Progenitor cell of endocrine pancreas (in vitro differentiated cells): ENCODE results near the gene PPARA. TPM values are rescaled to one million over a fixed set of nuclear protein-coding genes. Genes with fewer than 3 reads are reported as not detected.

Experiments
- DNase-seq: peaks from one replicate; pipeline ENCODE4 v3.0.0; 2021; ENCODE audit warnings: low spot score; ENCODE audit not compliant: unreplicated experiment
- H3K27ac Mint-ChIP-seq: 2 replicates; pipeline ENCODE4 v1.8.0; 2021; ENCODE audit warnings: mild to moderate bottlenecking, moderate library complexity, mixed read lengths
- H3K27me3 Mint-ChIP-seq: 2 replicates; pipeline ENCODE4 v1.8.0; 2021; ENCODE audit warnings: mixed read lengths
- H3K36me3 Mint-ChIP-seq: 2 replicates; pipeline ENCODE4 v1.8.0; 2022; ENCODE audit warnings: mixed read lengths; ENCODE audit not compliant: insufficient read depth
- H3K4me1 Mint-ChIP-seq: 2 replicates; pipeline ENCODE4 v1.8.0; 2021; ENCODE audit warnings: low read depth, mixed read lengths
- H3K4me3 Mint-ChIP-seq: 2 replicates; pipeline ENCODE4 v1.8.0; 2021; ENCODE audit warnings: low read depth, mild to moderate bottlenecking, moderate library complexity, mixed read lengths
- H3K9me3 Mint-ChIP-seq: 2 replicates; pipeline ENCODE4 v1.8.0; 2021; ENCODE audit warnings: low read depth, mixed read lengths
- CTCF ChIP-seq: fragments of 200-600 bp; sonication (generic); IDR thresholded peaks from one replicate; pipeline ENCODE4 v1.5.0; 2021; ENCODE audit warnings: antibody characterized with exemption, mild to moderate bottlenecking; ENCODE audit not compliant: unreplicated experiment
- total RNA-seq: library from RNA; stranded (reverse); gene quantifications from 2 replicates; pipeline ENCODE4 v1.2.1, GENCODE V29; 2021

PPARA gene
- total RNA-seq, 1 donor from 2014 or later = 33.5 TPM

GRCh38 chr22:46156031-46156430 lies 5.7 kb downstream of the PPARA start:
- no peak overlapping the region for H3K4me3 Mint-ChIP-seq
- no peak for DNase-seq
- no peak for TF ChIP-seq CTCF
- H3K27me3 Mint-ChIP-seq = no peaks in the 10 kb centered on the region
- no peaks in the 10 kb centered on the region for H3K9me3 Mint-ChIP-seq
- H3K27ac Mint-ChIP-seq = peak overlapping the region; percentile 73
- peaks cover 9% of the 10 kb centered on the region for H3K36me3 Mint-ChIP-seq
- H3K4me1 Mint-ChIP-seq = peaks cover 4% of the 10 kb centered on the region

- no peaks in the 10 kb centered on the region for H3K27me3 Mint-ChIP-seq
- H3K4me3 Mint-ChIP-seq = no peak overlapping the region
- H3K9me3 Mint-ChIP-seq = no peaks in the 10 kb centered on the region
- H3K27ac Mint-ChIP-seq = no peak overlapping the region
- peaks cover 14% of the 10 kb centered on the region for H3K4me1 Mint-ChIP-seq
- no peak for DNase-seq
- no peak for TF ChIP-seq CTCF
- H3K36me3 Mint-ChIP-seq = peaks cover 6% of the 10 kb centered on the region
Measured at GRCh38 chr22:46158283-46158682, 8.0 kb downstream of the PPARA start.

DNA sequence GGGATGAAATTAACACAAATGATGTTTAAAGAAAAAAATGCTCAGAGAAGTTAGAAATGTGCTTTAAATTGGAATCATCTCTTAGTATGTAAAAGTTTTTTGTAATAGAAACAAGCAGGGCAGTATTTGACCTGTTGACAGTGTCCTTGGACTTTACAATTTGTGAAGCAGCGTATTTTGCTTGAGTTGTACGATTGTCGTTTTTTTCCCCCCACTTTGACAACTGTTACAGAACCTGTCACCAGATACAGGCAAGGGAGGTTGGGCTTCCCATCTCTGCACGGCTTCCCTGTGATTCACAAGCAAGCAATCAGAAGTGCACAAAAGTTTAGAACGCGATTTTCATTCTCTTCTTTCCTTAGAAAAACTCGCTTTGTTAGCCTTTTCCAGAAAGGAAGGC lies 8.9 kb downstream of the PPARA start:
- Mint-ChIP-seq H3K4me1 (peaks cover 17% of the 10 kb centered on the region), H3K9me3 (no peaks in the 10 kb centered on the region), H3K27ac (no peak overlapping the region), H3K27me3 (no peaks in the 10 kb centered on the region), H3K36me3 (peaks cover 7% of the 10 kb centered on the region), H3K4me3 (no peak overlapping the region)
- no peak for DNase-seq
- TF ChIP-seq CTCF = no peak

DNA sequence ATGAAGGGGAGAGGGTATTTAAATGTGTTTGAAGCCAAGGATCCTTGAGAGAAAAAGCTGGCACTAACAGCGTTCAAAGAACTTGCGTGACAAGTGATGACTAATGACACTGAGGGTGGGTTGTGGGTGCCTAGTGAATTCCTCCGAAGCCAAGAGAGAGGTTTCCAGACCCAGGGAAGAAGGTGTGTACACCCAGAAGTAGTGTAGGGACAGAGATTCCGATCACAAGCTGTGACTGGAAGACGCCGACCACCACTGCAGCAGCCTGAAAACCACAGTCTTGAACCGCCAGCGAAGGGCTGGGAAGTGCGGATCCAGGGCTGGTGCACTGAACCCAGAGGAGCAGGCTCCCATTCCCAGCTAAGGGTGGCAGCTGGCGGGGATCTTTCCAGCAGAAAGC lies 9.5 kb downstream of the PPARA start:
- Mint-ChIP-seq H3K4me1 (peaks cover 17% of the 10 kb centered on the region), H3K27ac (no peak overlapping the region), H3K27me3 (no peaks in the 10 kb centered on the region), H3K9me3 (no peaks in the 10 kb centered on the region), H3K36me3 (peaks cover 7% of the 10 kb centered on the region), H3K4me3 (no peak overlapping the region)
- TF ChIP-seq CTCF = no peak
- no peak for DNase-seq

GRCh38 chr22:46162285-46162684 lies 12.0 kb downstream of the PPARA start:
- no peak overlapping the region for H3K4me3 Mint-ChIP-seq
- no peak for TF ChIP-seq CTCF
- H3K36me3 Mint-ChIP-seq = peaks cover 2% of the 10 kb centered on the region
- no peak overlapping the region for H3K27ac Mint-ChIP-seq
- H3K4me1 Mint-ChIP-seq = peaks cover 17% of the 10 kb centered on the region
- H3K27me3 Mint-ChIP-seq = no peaks in the 10 kb centered on the region
- DNase-seq = no peak
- no peaks in the 10 kb centered on the region for H3K9me3 Mint-ChIP-seq
